Measurements from ENCODE around the gene CES3. TPM values are rescaled to one million over a fixed set of nuclear protein-coding genes. Genes with fewer than 3 reads are reported as not detected.
A peak's percentile ranks its signal among the peaks of the same experiment; 100 is the strongest.

CES3 gene
- total and polyA plus RNA-seq, 9 donors, result 0.45 to 2.3 (median 1.3) TPM

GRCh38 chr16:67016681-67017420, 55.8 kb downstream of the CES3 start:
- TF ChIP-seq EP300 (IDR thresholded peaks at IDR 0.05) (no peak), POLR2A (IDR thresholded peaks at IDR 0.05) (no peak), CTCF (IDR thresholded peaks at IDR 0.05) (no peak)
- no peak overlapping the region for H3K4me3 ChIP-seq
- intact Hi-C loops (cut with DNase I), result no loop called here
- 72 to 81% (median 77%) methylated on average over 5 of the region's 5 CpGs for WGBS, 3 donors
- peak in 3 of 5 donors; percentile 8 to 15 (median 12) for DNase-seq
- H3K9me3 ChIP-seq, result no peaks in the 10 kb centered on the region
- H3K27ac ChIP-seq, result no peak overlapping the region
- H3K27me3 ChIP-seq, result no peaks in the 10 kb centered on the region
- no peaks in the 10 kb centered on the region for H3K36me3 ChIP-seq
- H3K4me1 ChIP-seq (ENCODE audit: insufficient read depth), result peaks cover 6% of the 10 kb centered on the region

- 71 to 85% (median 73%) methylated on average over 4 of the region's 4 CpGs for WGBS, 3 donors
- Histone ChIP-seq H3K27me3 (no peaks in the 10 kb centered on the region), H3K27ac (no peak overlapping the region), H3K4me3 (no peak overlapping the region), H3K36me3 (no peaks in the 10 kb centered on the region), H3K4me1 (ENCODE audit: insufficient read depth) (peaks cover 6% of the 10 kb centered on the region), H3K9me3 (no peaks in the 10 kb centered on the region)
- intact Hi-C loops (cut with DNase I), result no loop called here
- peak in 2 of 5 donors; percentile 8 to 25 for DNase-seq
- TF ChIP-seq POLR2A (IDR thresholded peaks at IDR 0.05), result no peak
- no peak for TF ChIP-seq CTCF (IDR thresholded peaks at IDR 0.05)
- no peak for TF ChIP-seq EP300 (IDR thresholded peaks at IDR 0.05)
Measured at GRCh38 chr16:67017421-67017750, 56.3 kb downstream of the CES3 start.

- peaks cover 6% of the 10 kb centered on the region for H3K4me1 ChIP-seq (ENCODE audit: insufficient read depth)
- peak in 2 of 3 donors; percentile 22 to 37 for TF ChIP-seq CTCF (IDR thresholded peaks at IDR 0.05)
- TF ChIP-seq EP300 (IDR thresholded peaks at IDR 0.05), result no peak
- TF ChIP-seq POLR2A (IDR thresholded peaks at IDR 0.05), result no peak
- H3K4me3 ChIP-seq, result no peak overlapping the region
- no peak overlapping the region for H3K27ac ChIP-seq
- H3K27me3 ChIP-seq, result no peaks in the 10 kb centered on the region
- peak in 4 of 5 donors; percentile 30 to 63 (median 48) for DNase-seq
- 34 to 48% (median 43%) methylated on average over 6 of the region's 6 CpGs for WGBS, 3 donors
- H3K36me3 ChIP-seq, result no peaks in the 10 kb centered on the region
- H3K9me3 ChIP-seq, result no peaks in the 10 kb centered on the region
- intact Hi-C loops (cut with DNase I), result no loop called here
Measured at GRCh38 chr16:67017810-67018488, 56.9 kb downstream of the CES3 start.

- peaks cover 2% of the 10 kb centered on the region for H3K4me1 ChIP-seq (ENCODE audit: insufficient read depth)
- no peaks in the 10 kb centered on the region for H3K27me3 ChIP-seq
- H3K4me3 ChIP-seq, result no peak overlapping the region
- H3K27ac ChIP-seq, result no peak overlapping the region
- intact Hi-C loops (cut with DNase I), result no loop called here
- 83 to 89% (median 87%) methylated on average over 8 of the region's 8 CpGs for WGBS, 3 donors
- TF ChIP-seq CTCF (IDR thresholded peaks at IDR 0.05) (no peak), EP300 (IDR thresholded peaks at IDR 0.05) (no peak)
- DNase-seq, result peak in 2 of 5 donors; percentile 2 to 7
- H3K36me3 ChIP-seq, result no peaks in the 10 kb centered on the region
- H3K9me3 ChIP-seq, result no peaks in the 10 kb centered on the region
Measured at GRCh38 chr16:67019171-67019570, 58.1 kb downstream of the CES3 start.

Measured in ovary (tissue), 9 donors.